ENCODE measurements around the gene OSBPL3. TPM values are rescaled to one million over a fixed set of nuclear protein-coding genes. Genes with fewer than 3 reads are reported as not detected.
A peak's percentile ranks its signal among the peaks of the same experiment; 100 is the strongest.

OSBPL3 gene
- total and polyA plus RNA-seq, 5 experiments from 2014 or later = 3.4 to 28.4 (median 5.3) TPM

GRCh38 chr7:24836084-24836483 lies 143.9 kb downstream of the OSBPL3 start:
- ATAC-seq (peak; percentile 62 to 70), DNase-seq (no peak)
- Mint-ChIP-seq H3K27ac (peak overlapping the region in 4 of 10 donors; percentile 2 to 73 (median 27)), H3K4me3 (peak overlapping the region in 6 of 10 donors; percentile 10 to 60 (median 47)), H3K9me3 (no peaks in the 10 kb centered on the region), H3K36me3 (peaks cover 0 to 31% (median 15%) of the 10 kb centered on the region in 3 donors), H3K27me3 (no peaks in the 10 kb centered on the region), H3K4me1 (peaks cover 9 to 64% (median 24%) of the 10 kb centered on the region in 4 donors)
- POLR2A ChIA-PET = no interaction called here

GRCh38 chr7:24835643-24836042 lies 144.3 kb downstream of the OSBPL3 start:
- peak overlapping the region in 5 of 10 donors; percentile 3 to 73 (median 7) for H3K27ac Mint-ChIP-seq
- peaks cover 0 to 35% (median 15%) of the 10 kb centered on the region in 3 donors for H3K36me3 Mint-ChIP-seq
- H3K9me3 Mint-ChIP-seq = no peaks in the 10 kb centered on the region
- DNase-seq = no peak
- H3K4me1 Mint-ChIP-seq = peaks cover 9 to 66% (median 24%) of the 10 kb centered on the region in 4 donors
- no peaks in the 10 kb centered on the region for H3K27me3 Mint-ChIP-seq
- peak overlapping the region in 2 of 10 donors; percentile 47 to 49 for H3K4me3 Mint-ChIP-seq
- no peak for ATAC-seq
- POLR2A ChIA-PET = no interaction called here

GRCh38 chr7:24834128-24834798 lies 145.7 kb downstream of the OSBPL3 start:
- DNase-seq (no peak), ATAC-seq (peak in 1 of 2 donors; percentile 46)
- Mint-ChIP-seq H3K27me3 (no peaks in the 10 kb centered on the region), H3K4me1 (peaks cover 9 to 66% (median 24%) of the 10 kb centered on the region in 4 donors), H3K4me3 (peak overlapping the region in 1 of 10 donors; percentile 66), H3K9me3 (no peaks in the 10 kb centered on the region), H3K27ac (peak overlapping the region in 2 of 10 donors; percentile 73 to 79), H3K36me3 (peaks cover 0 to 33% (median 18%) of the 10 kb centered on the region in 3 donors)
- POLR2A ChIA-PET = interaction anchor here (0.9 to 1.5 kb wide), 2 partner anchors 9 to 14 kb away, joined by 3 to 4 read pairs; no protein-coding TSS in a partner anchor

- Mint-ChIP-seq H3K27me3 (no peaks in the 10 kb centered on the region), H3K27ac (peak overlapping the region in 2 of 10 donors; percentile 13 to 73), H3K4me3 (peak overlapping the region in 1 of 10 donors; percentile 50), H3K9me3 (no peaks in the 10 kb centered on the region), H3K4me1 (peaks cover 11 to 66% (median 23%) of the 10 kb centered on the region in 4 donors), H3K36me3 (peaks cover 0 to 28% (median 18%) of the 10 kb centered on the region in 3 donors)
- POLR2A ChIA-PET = interaction anchor here (1.5 kb wide), 1 partner anchor 8 kb away, joined by 3 read pairs; no protein-coding TSS in a partner anchor
- no peak for DNase-seq
- ATAC-seq = no peak
Observed at GRCh38 chr7:24833549-24833948, 146.4 kb downstream of the OSBPL3 start.

- DNase-seq = no peak
- ATAC-seq = no peak
- H3K9me3 Mint-ChIP-seq = no peaks in the 10 kb centered on the region
- no peaks in the 10 kb centered on the region for H3K27me3 Mint-ChIP-seq
- POLR2A ChIA-PET = no interaction called here
- peaks cover 0 to 27% (median 14%) of the 10 kb centered on the region in 3 donors for H3K36me3 Mint-ChIP-seq
- no peak overlapping the region for H3K4me3 Mint-ChIP-seq
- H3K27ac Mint-ChIP-seq = no peak overlapping the region
- H3K4me1 Mint-ChIP-seq = peaks cover 15 to 64% (median 28%) of the 10 kb centered on the region in 4 donors
Observed at GRCh38 chr7:24831240-24831639, 148.7 kb downstream of the OSBPL3 start.

GRCh38 chr7:24830440-24831050 lies 149.4 kb downstream of the OSBPL3 start:
- H3K4me3 Mint-ChIP-seq = no peak overlapping the region
- peaks cover 19 to 64% (median 28%) of the 10 kb centered on the region in 4 donors for H3K4me1 Mint-ChIP-seq
- DNase-seq (no peak), ATAC-seq (no peak)
- H3K36me3 Mint-ChIP-seq = peaks cover 0 to 27% (median 14%) of the 10 kb centered on the region in 3 donors
- no peaks in the 10 kb centered on the region for H3K9me3 Mint-ChIP-seq
- no peak overlapping the region for H3K27ac Mint-ChIP-seq
- no peaks in the 10 kb centered on the region for H3K27me3 Mint-ChIP-seq
- POLR2A ChIA-PET = no interaction called here

- ATAC-seq (no peak), DNase-seq (no peak)
- H3K9me3 Mint-ChIP-seq = no peaks in the 10 kb centered on the region
- peaks cover 0 to 27% (median 14%) of the 10 kb centered on the region in 3 donors for H3K36me3 Mint-ChIP-seq
- H3K4me1 Mint-ChIP-seq = peaks cover 22 to 66% (median 33%) of the 10 kb centered on the region in 4 donors
- no peak overlapping the region for H3K27ac Mint-ChIP-seq
- no peak overlapping the region for H3K4me3 Mint-ChIP-seq
- POLR2A ChIA-PET = interaction anchor here (0.5 kb wide), 1 partner anchor 1730 kb away, joined by 9 read pairs; no protein-coding TSS in a partner anchor
- no peaks in the 10 kb centered on the region for H3K27me3 Mint-ChIP-seq
Observed at GRCh38 chr7:24829787-24830186, 150.2 kb downstream of the OSBPL3 start.

GRCh38 chr7:24828891-24829661 lies 150.9 kb downstream of the OSBPL3 start:
- POLR2A ChIA-PET = interaction anchor here (0.5 kb wide), 1 partner anchor 1729 kb away, joined by 9 read pairs; no protein-coding TSS in a partner anchor
- H3K27ac Mint-ChIP-seq = peak overlapping the region in 3 of 10 donors; percentile 25 to 57 (median 41)
- H3K4me3 Mint-ChIP-seq = no peak overlapping the region
- H3K4me1 Mint-ChIP-seq = peaks cover 25 to 67% (median 37%) of the 10 kb centered on the region in 4 donors
- no peaks in the 10 kb centered on the region for H3K9me3 Mint-ChIP-seq
- DNase-seq (no peak), ATAC-seq (no peak)
- H3K36me3 Mint-ChIP-seq = peaks cover 0 to 27% (median 14%) of the 10 kb centered on the region in 3 donors
- H3K27me3 Mint-ChIP-seq = no peaks in the 10 kb centered on the region

- peaks cover 25 to 56% (median 37%) of the 10 kb centered on the region in 4 donors for H3K4me1 Mint-ChIP-seq
- H3K27ac Mint-ChIP-seq = peak overlapping the region in 6 of 10 donors; percentile 39 to 91 (median 82)
- peak overlapping the region in 1 of 10 donors; percentile 12 for H3K4me3 Mint-ChIP-seq
- ATAC-seq (no peak), DNase-seq (no peak)
- H3K27me3 Mint-ChIP-seq = no peaks in the 10 kb centered on the region
- no peaks in the 10 kb centered on the region for H3K9me3 Mint-ChIP-seq
- peaks cover 0 to 17% (median 9%) of the 10 kb centered on the region in 3 donors for H3K36me3 Mint-ChIP-seq
- POLR2A ChIA-PET = interaction anchor here (2.2 kb wide), 1 partner anchor 152 kb away, joined by 11 read pairs; the partner anchor contains the start of gene OSBPL3
Observed at GRCh38 chr7:24827589-24827988, 152.4 kb downstream of the OSBPL3 start.

GRCh38 chr7:24827027-24827426 lies 153.0 kb downstream of the OSBPL3 start:
- DNase-seq = no peak
- Mint-ChIP-seq H3K4me1 (peaks cover 25 to 58% (median 38%) of the 10 kb centered on the region in 4 donors), H3K9me3 (no peaks in the 10 kb centered on the region), H3K27ac (peak overlapping the region; percentile 78 to 93 (median 90)), H3K4me3 (peak overlapping the region; percentile 46 to 83 (median 71)), H3K36me3 (peaks cover 0 to 15% (median 7%) of the 10 kb centered on the region in 3 donors), H3K27me3 (no peaks in the 10 kb centered on the region)
- no peak for ATAC-seq
- POLR2A ChIA-PET = interaction anchor here (2.2 kb wide), 1 partner anchor 152 kb away, joined by 11 read pairs; the partner anchor contains the start of gene OSBPL3

GRCh38 chr7:24826662-24827020 lies 153.3 kb downstream of the OSBPL3 start:
- POLR2A ChIA-PET = interaction anchor here (1.5 to 2.2 kb wide), 2 partner anchors 153 to 243 kb away, joined by 5 to 11 read pairs; partner anchors contain the start of gene OSBPL3
- ATAC-seq = peak; percentile 75 to 78
- Mint-ChIP-seq H3K9me3 (no peaks in the 10 kb centered on the region), H3K27me3 (no peaks in the 10 kb centered on the region), H3K4me1 (peaks cover 25 to 59% (median 41%) of the 10 kb centered on the region in 4 donors), H3K27ac (peak overlapping the region; percentile 78 to 93 (median 90)), H3K36me3 (peaks cover 0 to 13% (median 7%) of the 10 kb centered on the region in 3 donors), H3K4me3 (peak overlapping the region; percentile 46 to 83 (median 71))
- DNase-seq = peak in 3 of 10 donors; percentile 15 to 59 (median 50)

Measured in naive thymus-derived CD8-positive, alpha-beta T cell (primary cell).